SK-N-SH (cell line): ENCODE measurements around the gene FGD4. TPM values are rescaled to one million over a fixed set of nuclear protein-coding genes. Genes with fewer than 3 reads are reported as not detected.

Source experiments
- CTCF ChIA-PET: fragments of 300-600, 350-600 bp; formaldehyde crosslinking; extraction: SDS; loops from one replicate; lab custom pipeline; 2021; lab: Yijun Ruan, JAX
- POLR2A ChIA-PET: fragments of 350-600 bp; sonication (Branson Sonifier 250); formaldehyde crosslinking; extraction: SDS; loops from one replicate; lab custom pipeline; 2020; ENCODE audit warnings: antibody characterized with exemption, inconsistent platforms; lab: Yijun Ruan, JAX
- DNase-seq: peaks from one replicate; pipeline ENCODE4 v3.0.0; 2012
- H2AFZ ChIP-seq: fragments of 200-600 bp; sonication (generic); 2 replicates; pipeline ENCODE4 v1.8.1; 2016; ENCODE audit warnings: antibody characterized with exemption, mild to moderate bottlenecking, low read depth
- H3F3A ChIP-seq: fragments of 200-600 bp; sonication (generic); replicated peaks from 2 replicates; pipeline ENCODE3; 2016; ENCODE audit warnings: antibody characterized with exemption, mild to moderate bottlenecking; ENCODE audit not compliant: insufficient read depth
- H3K27ac ChIP-seq, 2 experiments: fragments of 200-500 bp in 1 of 2; fragments of 200-600 bp in 1 of 2; sonication (Bioruptor generic) in 1 of 2; sonication (generic), shearing (Covaris generic) in 1 of 2; 2 replicates each; pipeline versions ENCODE4 v1.5.1 to v1.6.1; 2014 to 2016; ENCODE audit warnings: low read depth in 2 of 2, inconsistent platforms in 1 of 2, low read length in 1 of 2, mild to moderate bottlenecking in 1 of 2, mixed read lengths in 1 of 2
- H3K27me3 ChIP-seq: fragments of 200-600 bp; sonication (generic), shearing (Covaris generic); 2 replicates; pipeline ENCODE4 v1.6.1; 2016; ENCODE audit warnings: mixed run types; ENCODE audit not compliant: insufficient read depth
- H3K36me3 ChIP-seq, 2 experiments: fragments of 200-500 bp in 1 of 2; fragments of 200-600 bp in 1 of 2; sonication (Bioruptor generic) in 1 of 2; sonication (generic) in 1 of 2; replicated peaks in 1 of 2; 2 replicates each; pipeline versions ENCODE3 to v1.5.1; 2014 to 2016; ENCODE audit warnings: low read length in 1 of 2, mild to moderate bottlenecking in 1 of 2; ENCODE audit not compliant: insufficient read depth in 2 of 2, control insufficient read depth in 1 of 2
- H3K4me1 ChIP-seq, 2 experiments: fragments of 200-500 bp in 1 of 2; fragments of 200-600 bp in 1 of 2; sonication (Bioruptor generic) in 1 of 2; sonication (generic), shearing (Covaris generic) in 1 of 2; 2 replicates each; pipeline versions ENCODE4 v1.5.1 to v1.6.1; 2014 to 2016; ENCODE audit warnings: low read depth in 1 of 2, low read length in 1 of 2, mixed run types in 1 of 2; ENCODE audit not compliant: insufficient read depth in 2 of 2, control insufficient read depth in 1 of 2
- H3K4me2 ChIP-seq: fragments of 200-600 bp; sonication (generic), shearing (Covaris generic); 2 replicates; pipeline ENCODE4 v1.6.1; 2017; ENCODE audit warnings: mixed run types
- H3K4me3 ChIP-seq, 2 experiments: fragments of 200-500 bp in 1 of 2; fragments of 200-600 bp in 1 of 2; sonication (Bioruptor generic) in 1 of 2; sonication (generic), shearing (Covaris generic) in 1 of 2; 2 replicates each; pipeline versions ENCODE4 v1.5.1 to v1.8.1; 2014 to 2016; ENCODE audit warnings: low read depth in 2 of 2, inconsistent platforms in 1 of 2, low read length in 1 of 2, mild to moderate bottlenecking in 1 of 2, mixed read lengths in 1 of 2, moderate library complexity in 1 of 2
- H3K79me2 ChIP-seq: fragments of 200-600 bp; sonication (generic); 2 replicates; pipeline ENCODE4 v1.8.1; 2017; ENCODE audit warnings: mild to moderate bottlenecking; ENCODE audit not compliant: insufficient read depth
- H3K9ac ChIP-seq: fragments of 200-600 bp; sonication (generic); 2 replicates; pipeline ENCODE4 v1.6.1; 2017; ENCODE audit warnings: mixed run types
- H3K9me2 ChIP-seq: fragments of 200-600 bp; sonication (generic); 2 replicates; pipeline ENCODE4 v1.6.1; 2017; ENCODE audit warnings: mixed run types
- H3K9me3 ChIP-seq: fragments of 200-600 bp; sonication (generic); 2 replicates; pipeline ENCODE4 v1.6.1; 2017; ENCODE audit warnings: mixed run types, mild to moderate bottlenecking, moderate library complexity
- H4K20me1 ChIP-seq: fragments of 200-600 bp; sonication (generic); 2 replicates; pipeline ENCODE4 v1.6.1; 2017; ENCODE audit warnings: mild to moderate bottlenecking, mixed run types; ENCODE audit not compliant: insufficient read depth
- ELF1 ChIP-seq: IDR thresholded peaks from 2 replicates; pipeline ENCODE4 v1.4.0; 2012
- EP300 ChIP-seq, 2 experiments: IDR thresholded peaks; 2 replicates each; pipeline versions ENCODE4 v1.4.0 to v1.6.1; 2012; ENCODE audit warnings: borderline replicate concordance in 1 of 2, low read depth in 1 of 2, low read length in 1 of 2
- FOXJ3 ChIP-seq: sonication (generic); formaldehyde crosslinking; IDR thresholded peaks from 2 replicates; pipeline ENCODE4 v1.5.1; 2020; ENCODE audit warnings: mild to moderate bottlenecking, missing genetic modification reagents
- IRF3 ChIP-seq: fragments of 150-350 bp; IDR thresholded peaks from 2 replicates; pipeline ENCODE4 v1.6.1; 2016; ENCODE audit warnings: mild to moderate bottlenecking, low read depth, low read length
- JUND ChIP-seq: IDR thresholded peaks from 2 replicates; pipeline ENCODE4 v1.4.0; 2012
- NRF1 ChIP-seq: IDR thresholded peaks from 2 replicates; pipeline ENCODE4 v1.6.1; 2012; ENCODE audit warnings: low read depth, mild to moderate bottlenecking, low read length
- PBX3 ChIP-seq: IDR thresholded peaks from 2 replicates; pipeline ENCODE4; 2012
- RAD21 ChIP-seq: IDR thresholded peaks from 2 replicates; pipeline ENCODE4 v1.6.1; 2012; ENCODE audit warnings: mild to moderate bottlenecking, low read length
- RCOR1 ChIP-seq: fragments of 150-350 bp; IDR thresholded peaks from 2 replicates; pipeline ENCODE4 v1.6.1; 2017; ENCODE audit warnings: antibody characterized with exemption, low read length
- REST ChIP-seq: IDR thresholded peaks from 2 replicates; pipeline ENCODE4 v1.6.1; 2012; ENCODE audit warnings: mild to moderate bottlenecking, low read depth, low read length, moderate library complexity
- RFX5 ChIP-seq: IDR thresholded peaks from 2 replicates; pipeline ENCODE4 v1.6.1; 2012; ENCODE audit warnings: mild to moderate bottlenecking, improper control_type of control experiment, low read length
- RXRA ChIP-seq: IDR thresholded peaks from 2 replicates; pipeline ENCODE4 v1.4.0; 2012; ENCODE audit warnings: low read depth, mild to moderate bottlenecking, borderline replicate concordance
- SMC3 ChIP-seq: IDR thresholded peaks from 2 replicates; pipeline ENCODE4 v1.6.1; 2012; ENCODE audit warnings: low read depth, low read length, improper control_type of control experiment
- TAF1 ChIP-seq: IDR thresholded peaks from 2 replicates; pipeline ENCODE4 v1.6.1; 2012; ENCODE audit warnings: low read depth, mild to moderate bottlenecking, low read length, moderate library complexity, borderline replicate concordance
- TCF12 ChIP-seq: IDR thresholded peaks from 2 replicates; pipeline ENCODE4 v1.4.0; 2012
- TEAD4 ChIP-seq: IDR thresholded peaks from 2 replicates; pipeline ENCODE4 v1.4.0; 2012; ENCODE audit warnings: mild to moderate bottlenecking, borderline replicate concordance; ENCODE audit not compliant: insufficient read depth
- USF1 ChIP-seq: IDR thresholded peaks from 2 replicates; pipeline ENCODE4 v1.4.0; 2012; ENCODE audit warnings: low read depth, borderline replicate concordance
- YY1 ChIP-seq: IDR thresholded peaks from 2 replicates; pipeline ENCODE4 v1.4.0; 2012; ENCODE audit warnings: low read depth, mild to moderate bottlenecking
- WGBS: methylation state at CpG from one replicate; pipeline ENCODE4 v1.1.6; 2017; ENCODE audit warnings: low lambda C conversion rate; 5-methylcytosine and 5-hydroxymethylcytosine counted together
- polyA plus RNA-seq, 3 experiments: library from polyadenylated mRNA; depleted of rRNA; stranded (reverse); fragments of >200 nt; gene quantifications; 2 replicates each; pipeline ENCODE4 v1.2.3, GENCODE V29; 2012

Gene FGD4
- polyA plus RNA-seq, 1 of the 3 experiments (the other 2 are of a cell fraction) = 0.26 TPM

GRCh38 chr12:32366714-32367113 is 32.6 kb upstream of the FGD4 start:
- peaks cover 0 to 5% of the 10 kb centered on the region in 2 experiments; a peak in 3 of 4 replicates for H3K4me1 ChIP-seq
- no peak overlapping the region for H3K4me3 ChIP-seq
- no peaks in the 10 kb centered on the region for H3K9me3 ChIP-seq
- no peaks in the 10 kb centered on the region for H3K79me2 ChIP-seq
- H3K9ac ChIP-seq = no peak overlapping the region
- H2AFZ ChIP-seq = no peak overlapping the region
- H4K20me1 ChIP-seq = no peaks in the 10 kb centered on the region
- H3K27ac ChIP-seq = no peak overlapping the region
- DNase-seq = no peak
- CTCF ChIA-PET = interaction anchor here (1.3 to 4.2 kb wide), 7 partner anchors 8 to 389 kb away, joined by 4 to 37 read pairs (median 6); partner anchors contain the start of gene YARS2
- POLR2A ChIA-PET = no interaction called here
- no peaks in the 10 kb centered on the region for H3K36me3 ChIP-seq
- no peak overlapping the region for H3K4me2 ChIP-seq
- 98% methylated on average over 1 of the region's 1 CpG for WGBS
- H3K27me3 ChIP-seq = no peaks in the 10 kb centered on the region
- no peaks in the 10 kb centered on the region for H3K9me2 ChIP-seq
- TF ChIP-seq RAD21 (no peak), TCF12 (no peak), RCOR1 (no peak), JUND (no peak), SMC3 (no peak), RFX5 (no peak), RXRA (no peak), NRF1 (no peak), TAF1 (no peak), REST (no peak), USF1 (no peak), EP300 (IDR thresholded peaks at IDR 0.05; ENCODE audit: borderline replicate concordance in 1 of 2, low read depth in 1 of 2, low read length in 1 of 2) (no peak), FOXJ3 (CRISPR knock-in tag) (no peak), PBX3 (no peak), YY1 (no peak), IRF3 (no peak), ELF1 (no peak), TEAD4 (no peak)
- H3F3A ChIP-seq = peaks cover 3% of the 10 kb centered on the region
